Natural killer cell (primary cell): ENCODE results near the gene FRMD4A. TPM values are rescaled to one million over a fixed set of nuclear protein-coding genes. Genes with fewer than 3 reads are reported as not detected.

Source experiments
- ATAC-seq, 3 donors: fragments of 150-1000 bp in 2 of 3; fragments of 200-7000 bp in 1 of 3; cut with Tn5 transposase; 1 replicate in 1 of 3; 2 replicates in 2 of 3; pipeline ENCODE4 v1.10.0; 2021; ENCODE audit warnings: mild to moderate bottlenecking in 2 of 3, moderate library complexity in 2 of 3
- DNase-seq, 2 donors: peaks; one replicate each; pipeline versions ENCODE4 v3.0.0 to v3.0.0-alpha.2; 2013 to 2021; ENCODE audit warnings: mixed read lengths in 1 of 2
- H3K27ac ChIP-seq: one replicate; pipeline ENCODE4 v1.5.1; 2013; ENCODE audit warnings: mild to moderate bottlenecking, low read length
- H3K27me3 ChIP-seq: one replicate; pipeline ENCODE4 v1.6.1; 2013; ENCODE audit warnings: low read length; ENCODE audit not compliant: control insufficient read depth, insufficient read depth
- H3K36me3 ChIP-seq: one replicate; pipeline ENCODE4 v1.6.1; 2013; ENCODE audit warnings: low read length; ENCODE audit not compliant: control insufficient read depth, insufficient read depth
- H3K4me1 ChIP-seq: one replicate; pipeline ENCODE4 v1.6.1; 2013; ENCODE audit warnings: low read length; ENCODE audit not compliant: control insufficient read depth, insufficient read depth
- H3K4me3 ChIP-seq: one replicate; pipeline ENCODE4 v1.5.1; 2013; ENCODE audit warnings: low read length
- H3K9me3 ChIP-seq: one replicate; pipeline ENCODE4 v1.6.1; 2013; ENCODE audit warnings: low read length; ENCODE audit not compliant: control insufficient read depth, insufficient read depth
- H3K27ac Mint-ChIP-seq, 2 donors: one replicate each; pipeline ENCODE4 v1.8.0; 2022; ENCODE audit warnings: mild to moderate bottlenecking in 2 of 2, mixed read lengths in 2 of 2, moderate library complexity in 1 of 2
- H3K27me3 Mint-ChIP-seq, 2 donors: one replicate each; pipeline ENCODE4 v1.8.0; 2022; ENCODE audit warnings: low read depth in 2 of 2, mixed read lengths in 2 of 2
- H3K36me3 Mint-ChIP-seq: one replicate; pipeline ENCODE4 v1.8.0; 2022; ENCODE audit warnings: mixed read lengths
- H3K4me1 Mint-ChIP-seq, 2 donors: one replicate each; pipeline ENCODE4 v1.8.0; 2022; ENCODE audit warnings: mixed read lengths in 2 of 2
- H3K4me3 Mint-ChIP-seq: one replicate; pipeline ENCODE4 v1.8.0; 2022; ENCODE audit warnings: mild to moderate bottlenecking, moderate library complexity, mixed read lengths
- H3K9me3 Mint-ChIP-seq, 2 donors: one replicate each; pipeline ENCODE4 v1.8.0; 2022; ENCODE audit warnings: mixed read lengths in 2 of 2
- WGBS: methylation state at CpG from one replicate; pipeline ENCODE4 v1.1.7; 2013; ENCODE audit warnings: missing lambda C conversion rate; ENCODE audit not compliant: insufficient coverage; 5-methylcytosine and 5-hydroxymethylcytosine counted together
- intact Hi-C: fragments of 100-400 bp; cut with micrococcal nuclease; formaldehyde crosslinking; loops from one replicate; pipeline ENCODE4 v1.14.2; 2022
- total RNA-seq, 4 donors: library from RNA; stranded (reverse); fragments of 120-200 nt in 1 of 4; gene quantifications; one replicate each; pipeline versions ENCODE4 v1.2.3 to v1.2.4, GENCODE V29; 2013 to 2022
- TF ChIP-seq, protein P1 (sequence below): fragments of 200-600 bp; IDR thresholded peaks from one replicate; pipeline ENCODE4 v1.8.0; 2022; ENCODE audit warnings: antibody characterized with exemption

Gene FRMD4A
- total RNA-seq, 3 donors from 2014 or later (not counting 1 experiment from before 2014, with no cell fraction given), result 0.36 to 0.38 TPM; not detected in 1

- TF ChIP-seq, protein P1, sequence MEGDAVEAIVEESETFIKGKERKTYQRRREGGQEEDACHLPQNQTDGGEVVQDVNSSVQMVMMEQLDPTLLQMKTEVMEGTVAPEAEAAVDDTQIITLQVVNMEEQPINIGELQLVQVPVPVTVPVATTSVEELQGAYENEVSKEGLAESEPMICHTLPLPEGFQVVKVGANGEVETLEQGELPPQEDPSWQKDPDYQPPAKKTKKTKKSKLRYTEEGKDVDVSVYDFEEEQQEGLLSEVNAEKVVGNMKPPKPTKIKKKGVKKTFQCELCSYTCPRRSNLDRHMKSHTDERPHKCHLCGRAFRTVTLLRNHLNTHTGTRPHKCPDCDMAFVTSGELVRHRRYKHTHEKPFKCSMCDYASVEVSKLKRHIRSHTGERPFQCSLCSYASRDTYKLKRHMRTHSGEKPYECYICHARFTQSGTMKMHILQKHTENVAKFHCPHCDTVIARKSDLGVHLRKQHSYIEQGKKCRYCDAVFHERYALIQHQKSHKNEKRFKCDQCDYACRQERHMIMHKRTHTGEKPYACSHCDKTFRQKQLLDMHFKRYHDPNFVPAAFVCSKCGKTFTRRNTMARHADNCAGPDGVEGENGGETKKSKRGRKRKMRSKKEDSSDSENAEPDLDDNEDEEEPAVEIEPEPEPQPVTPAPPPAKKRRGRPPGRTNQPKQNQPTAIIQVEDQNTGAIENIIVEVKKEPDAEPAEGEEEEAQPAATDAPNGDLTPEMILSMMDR, result no peak
- Mint-ChIP-seq H3K9me3 (no peaks in the 10 kb centered on the region), H3K4me1 (no peaks in the 10 kb centered on the region), H3K27me3 (peaks cover 8 to 14% of the 10 kb centered on the region in 2 donors), H3K4me3 (no peak overlapping the region), H3K36me3 (no peaks in the 10 kb centered on the region), H3K27ac (no peak overlapping the region)
- intact Hi-C loops, result no loop called here
- peak in 1 of 3 donors; percentile 46 for ATAC-seq
- no peaks in the 10 kb centered on the region for H3K27me3 ChIP-seq
- no peak overlapping the region for H3K4me3 ChIP-seq
- 12% methylated on average over 7 of the region's 7 CpGs for WGBS
- no peaks in the 10 kb centered on the region for H3K36me3 ChIP-seq
- DNase-seq, result no peak
- H3K9me3 ChIP-seq, result no peaks in the 10 kb centered on the region
- peaks cover 6% of the 10 kb centered on the region for H3K4me1 ChIP-seq
- no peak overlapping the region for H3K27ac ChIP-seq
Observed at GRCh38 chr10:13882119-13882711, 448.5 kb downstream of the FRMD4A start.

DNA sequence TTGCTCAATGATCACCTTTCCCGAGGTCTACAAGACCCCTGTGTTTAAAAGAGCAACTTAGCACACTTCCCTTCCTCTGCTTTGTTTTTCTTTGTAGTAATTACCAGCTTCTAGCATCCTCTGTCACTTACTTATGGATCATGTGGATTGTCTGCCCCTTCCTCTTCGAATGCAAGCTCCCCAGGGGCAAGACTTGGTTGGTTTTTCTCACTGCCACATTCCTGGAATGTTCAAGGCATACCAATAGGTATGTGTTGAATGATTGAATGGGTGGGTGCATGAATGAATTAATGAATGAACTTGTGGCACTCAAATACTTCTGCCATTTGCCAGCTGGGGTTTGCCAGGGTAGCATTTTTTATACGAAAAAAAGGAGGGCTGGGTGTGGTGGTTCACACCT, 450.0 kb downstream of the FRMD4A start:
- WGBS, result 59% methylated on average over 3 of the region's 3 CpGs
- no peaks in the 10 kb centered on the region for H3K36me3 ChIP-seq
- no peaks in the 10 kb centered on the region for H3K9me3 Mint-ChIP-seq
- ATAC-seq (no peak), DNase-seq (no peak)
- H3K9me3 ChIP-seq, result no peaks in the 10 kb centered on the region
- no peak overlapping the region for H3K4me3 Mint-ChIP-seq
- intact Hi-C loops, result no loop called here
- H3K36me3 Mint-ChIP-seq, result no peaks in the 10 kb centered on the region
- H3K27me3 Mint-ChIP-seq, result peaks cover 5 to 11% of the 10 kb centered on the region in 2 donors
- H3K4me1 ChIP-seq, result peaks cover 6% of the 10 kb centered on the region
- H3K27ac Mint-ChIP-seq, result no peak overlapping the region
- no peak overlapping the region for H3K4me3 ChIP-seq
- TF ChIP-seq, protein P1, result no peak
- no peaks in the 10 kb centered on the region for H3K4me1 Mint-ChIP-seq
- no peak overlapping the region for H3K27ac ChIP-seq
- no peaks in the 10 kb centered on the region for H3K27me3 ChIP-seq

- H3K36me3 ChIP-seq, result no peaks in the 10 kb centered on the region
- Mint-ChIP-seq H3K36me3 (no peaks in the 10 kb centered on the region), H3K9me3 (no peaks in the 10 kb centered on the region), H3K4me3 (no peak overlapping the region), H3K27me3 (peaks cover 8 to 29% of the 10 kb centered on the region in 2 donors), H3K27ac (no peak overlapping the region), H3K4me1 (no peaks in the 10 kb centered on the region)
- intact Hi-C loops, result no loop called here
- H3K27ac ChIP-seq, result no peak overlapping the region
- 74% methylated on average over 11 of the region's 11 CpGs for WGBS
- no peak overlapping the region for H3K4me3 ChIP-seq
- peaks cover 8% of the 10 kb centered on the region for H3K4me1 ChIP-seq
- DNase-seq, result no peak
- no peaks in the 10 kb centered on the region for H3K27me3 ChIP-seq
- H3K9me3 ChIP-seq, result no peaks in the 10 kb centered on the region
- no peak for ATAC-seq
- TF ChIP-seq, protein P1, result no peak
Observed at GRCh38 chr10:13877154-13877909, 453.4 kb downstream of the FRMD4A start.
